ENCODE results near the gene EXOSC10.
A peak's percentile ranks its signal among the peaks of the same experiment; 100 is the strongest.
"Not testable (repeated sequence)": the region's sequence is repeated elsewhere in the genome, so short reads cannot be mapped to it uniquely, and the experiment has no call there.

Gene EXOSC10

GRCh38 chr1:11042995-11043874 lies 56.4 kb downstream of the EXOSC10 start:
- DNase-seq, result no peak

- DNase-seq, result no peak
These were observed 57.6 kb downstream of the EXOSC10 start for GRCh38 chr1:11042065-11042464.

- no peak for DNase-seq
These were observed 58.6 kb downstream of the EXOSC10 start for GRCh38 chr1:11041048-11041447.

- DNase-seq, result not testable (repeated sequence)
These were observed 59.6 kb downstream of the EXOSC10 start for GRCh38 chr1:11040105-11040429.

GRCh38 chr1:11039351-11040104 lies 60.1 kb downstream of the EXOSC10 start:
- no peak for DNase-seq

- peak; percentile 79 for DNase-seq
These were observed 61.9 kb downstream of the EXOSC10 start for GRCh38 chr1:11037740-11038182.

GRCh38 chr1:11037019-11037739 lies 62.5 kb downstream of the EXOSC10 start:
- not testable (repeated sequence) for DNase-seq

- DNase-seq, result no peak
These were observed 67.9 kb downstream of the EXOSC10 start for GRCh38 chr1:11031624-11032262.

GRCh38 chr1:11030865-11031264 lies 68.8 kb downstream of the EXOSC10 start:
- no peak for DNase-seq

GRCh38 chr1:11028018-11028417 lies 71.7 kb downstream of the EXOSC10 start:
- no peak for DNase-seq

- DNase-seq, result no peak
These were observed 72.4 kb downstream of the EXOSC10 start for GRCh38 chr1:11027316-11027715.

- DNase-seq, result no peak
These were observed 72.8 kb downstream of the EXOSC10 start for GRCh38 chr1:11026903-11027302.

GRCh38 chr1:11026052-11026451 lies 73.6 kb downstream of the EXOSC10 start:
- DNase-seq, result no peak

GRCh38 chr1:11025618-11026017 lies 74.1 kb downstream of the EXOSC10 start:
- no peak for DNase-seq

GRCh38 chr1:11024874-11025203 lies 74.8 kb downstream of the EXOSC10 start:
- no peak for DNase-seq

GRCh38 chr1:11024154-11024873 lies 75.4 kb downstream of the EXOSC10 start:
- no peak for DNase-seq

- no peak for DNase-seq
These were observed 76.5 kb downstream of the EXOSC10 start for GRCh38 chr1:11023201-11023600.

- DNase-seq, result no peak
These were observed 79.7 kb downstream of the EXOSC10 start for GRCh38 chr1:11019971-11020370.

GRCh38 chr1:11019358-11019757 lies 80.3 kb downstream of the EXOSC10 start:
- not testable (repeated sequence) for DNase-seq
